ENCODE results near the gene DDAH1. TPM values are rescaled to one million over a fixed set of nuclear protein-coding genes. Genes with fewer than 3 reads are reported as not detected.
A peak's percentile ranks its signal among the peaks of the same experiment; 100 is the strongest.

The DDAH1 gene
- total RNA-seq, 1 donor from 2014 or later = 0.07 TPM

- H3K27me3 Mint-ChIP-seq = no peaks in the 10 kb centered on the region
- no peak for ATAC-seq (ENCODE audit: low read depth)
- peaks cover 19% of the 10 kb centered on the region for H3K36me3 Mint-ChIP-seq (ENCODE audit: low read depth)
- H3K27ac Mint-ChIP-seq = peak overlapping the region; percentile 20
- no peaks in the 10 kb centered on the region for H3K9me3 Mint-ChIP-seq
- CTCF ChIA-PET = interaction anchor here (1.0 kb wide), 1 partner anchor 335 kb away, joined by 4 read pairs; no protein-coding TSS in a partner anchor
- intact Hi-C loops (cut with micrococcal nuclease) = loop anchor here (5.0 to 10.0 kb wide), 8 partner anchors 425 to 1423 kb away; partner anchors contain the start of genes CTBS, PRKACB, SH3GLB1 and TTLL7
- POLR2A ChIA-PET = no interaction called here
- TF ChIP-seq CTCF (IDR thresholded peaks at IDR 0.05) = no peak
- no peak overlapping the region for H3K4me3 Mint-ChIP-seq
- no peak for DNase-seq
- peaks cover 32% of the 10 kb centered on the region for H3K4me1 Mint-ChIP-seq
These were observed 185.4 kb downstream of the DDAH1 start for GRCh38 chr1:85279458-85280080.

- ATAC-seq (ENCODE audit: low read depth) = no peak
- H3K4me1 Mint-ChIP-seq = peaks cover 39% of the 10 kb centered on the region
- H3K4me3 Mint-ChIP-seq = peak overlapping the region; percentile 2
- no peak for DNase-seq
- CTCF ChIA-PET = interaction anchor here (1.0 kb wide), 1 partner anchor 334 kb away, joined by 4 read pairs; no protein-coding TSS in a partner anchor
- no peak for TF ChIP-seq CTCF (IDR thresholded peaks at IDR 0.05)
- H3K36me3 Mint-ChIP-seq (ENCODE audit: low read depth) = peaks cover 23% of the 10 kb centered on the region
- H3K27ac Mint-ChIP-seq = peak overlapping the region; percentile 20
- no peaks in the 10 kb centered on the region for H3K9me3 Mint-ChIP-seq
- H3K27me3 Mint-ChIP-seq = no peaks in the 10 kb centered on the region
- intact Hi-C loops (cut with micrococcal nuclease) = loop anchor here (5.0 to 10.0 kb wide), 8 partner anchors 426 to 1423 kb away; partner anchors contain the start of genes CTBS, PRKACB, SH3GLB1 and TTLL7
- POLR2A ChIA-PET = no interaction called here
These were observed 186.1 kb downstream of the DDAH1 start for GRCh38 chr1:85278853-85279314.

- no peaks in the 10 kb centered on the region for H3K9me3 Mint-ChIP-seq
- no peak for DNase-seq
- CTCF ChIA-PET = interaction anchor here (6.0 kb wide), 1 partner anchor 18 kb away, joined by 48 read pairs; the partner anchor contains the start of gene C1orf52
- intact Hi-C loops (cut with micrococcal nuclease) = loop anchor here (2.0 to 10.0 kb wide), 9 partner anchors 427 to 1424 kb away; partner anchors contain the start of genes CTBS, PRKACB, SH3GLB1 and SSX2IP
- peak overlapping the region; percentile 8 for H3K4me3 Mint-ChIP-seq
- peaks cover 50% of the 10 kb centered on the region for H3K4me1 Mint-ChIP-seq
- POLR2A ChIA-PET = interaction anchor here (1.8 to 4.2 kb wide), 4 partner anchors 18 to 430 kb away, joined by 9 to 115 read pairs (median 29); partner anchors contain the start of genes C1orf52 and ZNHIT6
- no peak overlapping the region for H3K27ac Mint-ChIP-seq
- H3K36me3 Mint-ChIP-seq (ENCODE audit: low read depth) = peaks cover 34% of the 10 kb centered on the region
- no peak for ATAC-seq (ENCODE audit: low read depth)
- H3K27me3 Mint-ChIP-seq = no peaks in the 10 kb centered on the region
- no peak for TF ChIP-seq CTCF (IDR thresholded peaks at IDR 0.05)
These were observed 187.2 kb downstream of the DDAH1 start for GRCh38 chr1:85277802-85278201.

GRCh38 chr1:85276978-85277639, 187.8 kb downstream of the DDAH1 start:
- ChIA-PET CTCF (interaction anchor here (0.6 to 6.0 kb wide), 4 partner anchors 17 to 1232 kb away, joined by 4 to 48 read pairs (median 16); partner anchors contain the start of gene C1orf52), POLR2A (interaction anchor here (0.8 to 4.2 kb wide), 18 partner anchors 8 to 1427 kb away, joined by 3 to 115 read pairs (median 10); partner anchors contain the start of genes C1orf52, CTBS, GNG5 and MCOLN2)
- peak overlapping the region; percentile 91 for H3K4me3 Mint-ChIP-seq
- TF ChIP-seq CTCF (IDR thresholded peaks at IDR 0.05) = no peak
- no peaks in the 10 kb centered on the region for H3K9me3 Mint-ChIP-seq
- H3K36me3 Mint-ChIP-seq (ENCODE audit: low read depth) = peaks cover 37% of the 10 kb centered on the region
- no peaks in the 10 kb centered on the region for H3K27me3 Mint-ChIP-seq
- no peak for DNase-seq
- H3K4me1 Mint-ChIP-seq = peaks cover 54% of the 10 kb centered on the region
- peak overlapping the region; percentile 94 for H3K27ac Mint-ChIP-seq
- no peak for ATAC-seq (ENCODE audit: low read depth)
- intact Hi-C loops (cut with micrococcal nuclease) = loop anchor here (1.0 to 10.0 kb wide), 16 partner anchors 18 to 1425 kb away; partner anchors contain the start of genes C1orf52, CTBS, GNG5 and MCOLN2

Data from activated B cell treated with CpG ODN at 0.5 μM for 24 hours (primary cell).